Measurements from ENCODE around the gene HPS1.

Gene HPS1

GRCh38 chr10:98485959-98486358, 39.2 kb upstream of the HPS1 start:
- no peak for DNase-seq (ENCODE audit: low read depth)
- H3K4me3 ChIP-seq (ENCODE audit: low read length) = no peak overlapping the region
- TF ChIP-seq CTCF (IDR thresholded peaks at IDR 0.05; ENCODE audit: insufficient read depth, low read depth, low read length, missing control alignments) = no peak

GRCh38 chr10:98483658-98484057, 36.9 kb upstream of the HPS1 start:
- TF ChIP-seq CTCF (IDR thresholded peaks at IDR 0.05; ENCODE audit: insufficient read depth, low read depth, low read length, missing control alignments) = no peak
- DNase-seq (ENCODE audit: low read depth) = no peak
- no peak overlapping the region for H3K4me3 ChIP-seq (ENCODE audit: low read length)

GRCh38 chr10:98482096-98482495, 35.4 kb upstream of the HPS1 start:
- no peak for TF ChIP-seq CTCF (IDR thresholded peaks at IDR 0.05; ENCODE audit: insufficient read depth, low read depth, low read length, missing control alignments)
- no peak overlapping the region for H3K4me3 ChIP-seq (ENCODE audit: low read length)
- DNase-seq (ENCODE audit: low read depth) = no peak

GRCh38 chr10:98481404-98481945, 34.7 kb upstream of the HPS1 start:
- no peak overlapping the region for H3K4me3 ChIP-seq (ENCODE audit: low read length)
- TF ChIP-seq CTCF (IDR thresholded peaks at IDR 0.05; ENCODE audit: insufficient read depth, low read depth, low read length, missing control alignments) = no peak
- no peak for DNase-seq (ENCODE audit: low read depth)

GRCh38 chr10:98478430-98479222, 31.9 kb upstream of the HPS1 start:
- TF ChIP-seq CTCF (IDR thresholded peaks at IDR 0.05; ENCODE audit: insufficient read depth, low read depth, low read length, missing control alignments) = no peak
- no peak overlapping the region for H3K4me3 ChIP-seq (ENCODE audit: low read length)

GRCh38 chr10:98477861-98478260, 31.1 kb upstream of the HPS1 start:
- TF ChIP-seq CTCF (IDR thresholded peaks at IDR 0.05; ENCODE audit: insufficient read depth, low read depth, low read length, missing control alignments) = no peak
- no peak overlapping the region for H3K4me3 ChIP-seq (ENCODE audit: low read length)
- no peak for DNase-seq (ENCODE audit: low read depth)

More at GRCh38 chr10:98478430-98479222, 31.9 kb upstream of the HPS1 start:
- no peak for DNase-seq (ENCODE audit: low read depth)

GRCh38 chr10:98474628-98475027, 27.9 kb upstream of the HPS1 start:
- TF ChIP-seq CTCF (IDR thresholded peaks at IDR 0.05; ENCODE audit: insufficient read depth, low read depth, low read length, missing control alignments) = no peak
- DNase-seq (ENCODE audit: low read depth) = no peak
- no peak overlapping the region for H3K4me3 ChIP-seq (ENCODE audit: low read length)
